ENCODE measurements around the gene PCDHB4. TPM values are rescaled to one million over a fixed set of nuclear protein-coding genes. Genes with fewer than 3 reads are reported as not detected.
"Not testable (repeated sequence)": the region's sequence is repeated elsewhere in the genome, so short reads cannot be mapped to it uniquely, and the experiment has no call there.

Gene PCDHB4
- total and polyA plus RNA-seq, 8 donors, result 0.15 to 15.9 (median 0.45) TPM; not detected in 1

DNA sequence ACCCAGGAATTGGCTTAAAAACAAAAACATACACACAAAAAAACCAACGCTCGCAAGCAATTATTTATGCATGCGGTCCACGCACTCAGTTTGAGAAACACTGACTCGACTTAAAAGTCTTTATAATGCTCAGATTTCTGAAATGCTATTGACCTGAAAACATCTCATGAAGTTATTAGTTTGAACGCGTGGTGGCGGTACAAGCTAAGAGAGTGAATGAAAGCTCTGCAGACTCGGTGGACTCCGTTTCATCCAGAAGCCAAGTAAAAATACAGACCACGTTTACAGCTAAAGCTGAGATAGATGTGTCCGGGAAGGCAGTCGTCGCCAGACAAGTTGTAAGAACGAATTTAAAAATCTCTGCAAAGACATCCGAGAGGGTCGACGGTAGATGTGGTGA, 28.2 kb downstream of the PCDHB4 start, which contains the start of gene PCDHB6:
PCDHB6 (plus strand) TSS at position 246 of the 400 bp plus-strand sequence. CDS start 201 bp downstream, outside the sequence.
- TF ChIP-seq POLR2A (IDR thresholded peaks at IDR 0.05) (no peak), EP300 (IDR thresholded peaks at IDR 0.05) (no peak), POLR2AphosphoS5 (IDR thresholded peaks at IDR 0.05) (no peak)
- TF ChIP-seq, protein P1, sequence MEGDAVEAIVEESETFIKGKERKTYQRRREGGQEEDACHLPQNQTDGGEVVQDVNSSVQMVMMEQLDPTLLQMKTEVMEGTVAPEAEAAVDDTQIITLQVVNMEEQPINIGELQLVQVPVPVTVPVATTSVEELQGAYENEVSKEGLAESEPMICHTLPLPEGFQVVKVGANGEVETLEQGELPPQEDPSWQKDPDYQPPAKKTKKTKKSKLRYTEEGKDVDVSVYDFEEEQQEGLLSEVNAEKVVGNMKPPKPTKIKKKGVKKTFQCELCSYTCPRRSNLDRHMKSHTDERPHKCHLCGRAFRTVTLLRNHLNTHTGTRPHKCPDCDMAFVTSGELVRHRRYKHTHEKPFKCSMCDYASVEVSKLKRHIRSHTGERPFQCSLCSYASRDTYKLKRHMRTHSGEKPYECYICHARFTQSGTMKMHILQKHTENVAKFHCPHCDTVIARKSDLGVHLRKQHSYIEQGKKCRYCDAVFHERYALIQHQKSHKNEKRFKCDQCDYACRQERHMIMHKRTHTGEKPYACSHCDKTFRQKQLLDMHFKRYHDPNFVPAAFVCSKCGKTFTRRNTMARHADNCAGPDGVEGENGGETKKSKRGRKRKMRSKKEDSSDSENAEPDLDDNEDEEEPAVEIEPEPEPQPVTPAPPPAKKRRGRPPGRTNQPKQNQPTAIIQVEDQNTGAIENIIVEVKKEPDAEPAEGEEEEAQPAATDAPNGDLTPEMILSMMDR (IDR thresholded peaks at IDR 0.05), result no peak
- Histone ChIP-seq H3K27ac (no peak within 1 kb of the TSS), H3K4me1 (no peaks in the 10 kb centered on the region), H3K36me3 (no peaks in the 10 kb centered on the region), H3K4me3 (no peak within 1 kb of the TSS), H3K9me3 (peaks cover 0 to 80% (median 58%) of the 10 kb centered on the region in 4 donors), H3K27me3 (peaks cover 0 to 35% (median 0%) of the 10 kb centered on the region in 3 donors)
- DNase-seq, result peak in 1 of 2 donors; percentile 27
- 12 to 22% (median 19%) methylated on average over 18 of the region's 18 CpGs for WGBS, 5 donors
- intact Hi-C loops (cut with DNase I; ENCODE audit: low total_unique reads), result no loop called here

DNA sequence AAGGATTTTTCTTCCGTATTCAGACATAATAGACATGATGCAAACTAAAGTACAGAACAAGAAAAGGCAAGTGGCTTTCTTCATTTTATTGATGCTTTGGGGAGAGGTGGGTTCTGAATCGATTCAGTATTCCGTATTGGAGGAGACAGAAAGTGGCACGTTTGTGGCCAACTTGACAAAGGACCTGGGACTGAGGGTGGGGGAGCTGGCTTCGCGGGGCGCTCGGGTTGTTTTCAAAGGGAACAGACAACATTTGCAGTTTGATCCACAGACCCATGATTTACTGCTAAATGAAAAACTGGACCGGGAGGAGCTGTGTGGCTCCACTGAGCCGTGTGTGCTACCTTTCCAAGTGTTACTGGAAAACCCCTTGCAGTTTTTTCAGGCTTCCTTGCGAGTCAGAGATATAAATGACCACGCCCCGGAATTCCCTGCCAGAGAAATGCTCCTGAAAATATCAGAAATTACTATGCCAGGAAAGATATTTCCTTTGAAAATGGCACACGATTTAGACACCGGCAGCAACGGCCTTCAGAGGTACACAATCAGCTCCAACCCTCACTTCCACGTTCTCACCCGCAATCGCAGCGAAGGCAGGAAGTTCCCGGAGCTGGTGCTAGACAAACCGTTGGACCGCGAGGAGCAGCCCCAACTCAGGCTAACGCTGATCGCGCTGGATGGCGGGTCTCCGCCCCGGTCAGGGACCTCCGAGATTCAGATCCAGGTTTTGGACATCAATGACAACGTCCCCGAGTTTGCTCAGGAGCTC, 28.8 kb downstream of the PCDHB4 start:
- intact Hi-C loops (cut with DNase I; ENCODE audit: low total_unique reads), result no loop called here
- TF ChIP-seq POLR2A (IDR thresholded peaks at IDR 0.05) (no peak), POLR2AphosphoS5 (IDR thresholded peaks at IDR 0.05) (no peak), EP300 (IDR thresholded peaks at IDR 0.05) (no peak)
- TF ChIP-seq, protein P1 (IDR thresholded peaks at IDR 0.05), result no peak
- 36 to 58% (median 45%) methylated on average over 18 to 33 of the region's 33 CpGs for WGBS, 5 donors
- peaks cover 0 to 83% (median 61%) of the 10 kb centered on the region in 4 donors for H3K9me3 ChIP-seq
- H3K4me1 ChIP-seq, result no peaks in the 10 kb centered on the region
- no peak overlapping the region for H3K27ac ChIP-seq
- H3K27me3 ChIP-seq, result peaks cover 0 to 38% (median 0%) of the 10 kb centered on the region in 3 donors
- H3K4me3 ChIP-seq, result no peak overlapping the region
- no peak for DNase-seq
- no peaks in the 10 kb centered on the region for H3K36me3 ChIP-seq

DNA sequence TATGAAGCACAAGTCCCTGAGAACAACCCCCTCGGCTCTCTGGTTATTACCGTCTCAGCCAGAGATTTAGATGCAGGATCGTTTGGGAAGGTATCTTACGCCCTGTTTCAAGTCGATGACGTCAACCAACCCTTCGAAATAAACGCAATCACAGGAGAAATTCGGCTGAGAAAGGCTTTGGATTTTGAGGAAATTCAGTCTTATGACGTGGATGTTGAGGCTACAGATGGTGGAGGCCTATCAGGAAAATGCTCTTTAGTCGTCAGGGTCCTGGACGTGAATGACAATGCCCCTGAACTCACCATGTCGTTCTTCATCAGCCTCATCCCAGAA, 29.3 kb downstream of the PCDHB4 start:
- Histone ChIP-seq H3K27ac (no peak overlapping the region), H3K36me3 (no peaks in the 10 kb centered on the region), H3K27me3 (peaks cover 0 to 44% (median 0%) of the 10 kb centered on the region in 3 donors), H3K4me3 (no peak overlapping the region), H3K9me3 (peaks cover 5 to 84% (median 63%) of the 10 kb centered on the region in 4 donors), H3K4me1 (no peaks in the 10 kb centered on the region)
- intact Hi-C loops (cut with DNase I; ENCODE audit: low total_unique reads), result no loop called here
- WGBS, 5 donors, result 22 to 44% (median 36%) methylated on average over 10 to 13 of the region's 13 CpGs
- no peak for DNase-seq
- TF ChIP-seq EP300 (IDR thresholded peaks at IDR 0.05), result no peak

DNA sequence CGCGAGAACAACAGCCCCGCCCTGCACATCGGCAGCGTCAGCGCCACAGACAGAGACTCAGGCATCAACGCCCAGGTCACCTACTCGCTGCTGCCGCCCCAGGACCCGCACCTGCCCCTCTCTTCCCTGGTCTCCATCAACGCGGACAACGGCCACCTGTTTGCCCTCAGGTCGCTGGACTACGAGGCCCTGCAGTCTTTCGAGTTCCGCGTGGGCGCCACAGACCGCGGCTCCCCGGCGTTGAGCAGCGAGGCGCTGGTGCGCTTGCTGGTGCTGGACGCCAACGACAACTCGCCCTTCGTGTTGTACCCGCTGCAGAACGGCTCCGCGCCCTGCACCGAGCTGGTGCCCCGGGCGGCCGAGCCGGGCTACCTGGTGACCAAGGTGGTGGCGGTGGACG, 30.0 kb downstream of the PCDHB4 start:
- H3K4me1 ChIP-seq; H3K4me3 ChIP-seq; DNase-seq; intact Hi-C loops (cut with DNase I; ENCODE audit: low total_unique reads); H3K27ac ChIP-seq; H3K36me3 ChIP-seq: not testable (repeated sequence)
- peaks cover 12 to 91% (median 69%) of the 10 kb centered on the region in 4 donors for H3K9me3 ChIP-seq
- 32 to 75% (median 34%) methylated on average over 14 to 38 of the region's 41 CpGs for WGBS, 5 donors
- peaks cover 0 to 48% (median 0%) of the 10 kb centered on the region in 3 donors for H3K27me3 ChIP-seq

DNA sequence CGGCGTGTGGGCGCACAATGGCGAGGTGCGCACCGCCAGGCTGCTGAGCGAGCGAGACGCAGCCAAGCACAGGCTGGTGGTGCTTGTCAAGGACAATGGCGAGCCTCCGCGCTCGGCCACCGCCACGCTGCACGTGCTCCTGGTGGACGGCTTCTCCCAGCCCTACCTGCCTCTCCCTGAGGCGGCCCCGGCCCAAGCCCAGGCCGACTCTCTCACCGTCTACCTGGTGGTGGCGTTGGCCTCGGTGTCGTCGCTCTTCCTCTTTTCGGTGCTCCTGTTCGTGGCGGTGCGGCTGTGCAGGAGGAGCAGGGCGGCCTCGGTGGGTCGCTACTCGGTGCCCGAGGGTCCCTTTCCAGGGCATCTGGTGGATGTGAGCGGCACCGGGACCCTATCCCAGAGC, 30.5 kb downstream of the PCDHB4 start:
- WGBS, 5 donors, result 27 to 40% (median 33%) methylated on average over 5 to 36 of the region's 36 CpGs
- Histone ChIP-seq H3K9me3 (peaks cover 16 to 95% (median 73%) of the 10 kb centered on the region in 4 donors), H3K27me3 (peaks cover 0 to 52% (median 0%) of the 10 kb centered on the region in 3 donors)
- DNase-seq; H3K36me3 ChIP-seq; intact Hi-C loops (cut with DNase I; ENCODE audit: low total_unique reads); H3K27ac ChIP-seq; H3K4me3 ChIP-seq; H3K4me1 ChIP-seq: not testable (repeated sequence)

Data from stomach (tissue), 9 donors.